Loucy (cell line): ENCODE data around the gene OR51A7.

Experiments
- CTCF ChIP-seq: fragments of 200-600 bp; sonication (generic); conservative IDR thresholded peaks from 2 replicates; pipeline ENCODE4 v1.5.1; 2014; ENCODE audit warnings: mild to moderate bottlenecking, antibody characterized with exemption, low read length
- EZH2phosphoT487 ChIP-seq: fragments of 200-600 bp; IDR thresholded peaks from 2 replicates; pipeline ENCODE4 v1.6.1; 2018; ENCODE audit warnings: antibody characterized with exemption, mild to moderate bottlenecking, moderate library complexity, borderline replicate concordance

GRCh38 chr11:4921796-4922195 lies 18.2 kb downstream of the OR51A7 start:
- no peak for TF ChIP-seq CTCF
- no peak for TF ChIP-seq EZH2phosphoT487
